Measurements from ENCODE around the gene UQCRQ. TPM values are rescaled to one million over a fixed set of nuclear protein-coding genes. Genes with fewer than 3 reads are reported as not detected.

Gene UQCRQ
- total RNA-seq, 1 experiment from 2014 or later: 306 TPM

- no peaks in the 10 kb centered on the region for H3K79me2 ChIP-seq (ENCODE audit: insufficient read depth, low read length)
- H2BK5ac ChIP-seq (ENCODE audit: insufficient read length, low read length): no peak overlapping the region
- peaks cover 2% of the 10 kb centered on the region for H3K27me3 Mint-ChIP-seq (ENCODE audit: low read depth)
- H3K79me1 ChIP-seq (ENCODE audit: insufficient read depth, low read depth, low read length, poor library complexity, severe bottlenecking): no peaks in the 10 kb centered on the region
- no CpG with 5 or more reads among the region's 8 CpGs for WGBS (ENCODE audit: extremely low coverage, insufficient read length, low lambda C conversion rate)
- no peak overlapping the region for H2AK5ac ChIP-seq (ENCODE audit: insufficient read length, low read length)
- no peaks in the 10 kb centered on the region; a peak in 1 of 4 replicates for H3K4me1 Mint-ChIP-seq
- no peak overlapping the region for H4K91ac ChIP-seq (ENCODE audit: insufficient read length, low read depth, low read length)
- TF ChIP-seq CTCF (conservative IDR thresholded peaks at IDR 0.05): no peak
- no peak overlapping the region for H3K23ac ChIP-seq (ENCODE audit: insufficient read length, low read depth, low read length)
- H3K9me3 ChIP-seq (ENCODE audit: control insufficient read depth, low read depth, low read length): no peaks in the 10 kb centered on the region
- no peak overlapping the region for H2BK20ac ChIP-seq (ENCODE audit: low read depth, low read length, poor library complexity, severe bottlenecking)
- no peaks in the 10 kb centered on the region for H4K20me1 ChIP-seq (ENCODE audit: control insufficient read depth, insufficient read depth, insufficient read length)
- H3K4me3 Mint-ChIP-seq: no peak overlapping the region
- no peak overlapping the region for H2BK120ac ChIP-seq (ENCODE audit: low read depth, low read length, poor library complexity, severe bottlenecking)
- H3K27ac ChIP-seq (ENCODE audit: insufficient read length, low read depth, low read length): no peak overlapping the region
- H3K4me1 ChIP-seq (ENCODE audit: insufficient read depth, low read length): no peaks in the 10 kb centered on the region
- no peak overlapping the region for H3T11ph ChIP-seq (ENCODE audit: low read length)
- H4K5ac ChIP-seq (ENCODE audit: insufficient read length, low read depth, low read length): no peak overlapping the region
- H3K23me2 ChIP-seq (ENCODE audit: insufficient read length, low read depth, low read length, poor library complexity, severe bottlenecking): no peaks in the 10 kb centered on the region
- no peak overlapping the region; a peak in 1 of 7 replicates for H3K27ac Mint-ChIP-seq
- no peak overlapping the region for H4K8ac ChIP-seq (replicated peaks; ENCODE audit: insufficient read length, low read depth, low read length)
- no peak overlapping the region for H3K9ac ChIP-seq (ENCODE audit: extremely low read depth, insufficient read length, low read length)
- DNase-seq: no peak
- H2BK12ac ChIP-seq (ENCODE audit: insufficient read length, low read depth, low read length): no peak overlapping the region
- H2AFZ ChIP-seq (ENCODE audit: low read length): no peak overlapping the region
- no peak overlapping the region for H3K14ac ChIP-seq (ENCODE audit: insufficient read depth, low read length)
- no peaks in the 10 kb centered on the region for H3K27me3 ChIP-seq (ENCODE audit: insufficient read depth, low read length)
- H3K36me3 Mint-ChIP-seq (ENCODE audit: insufficient read depth in 1 of 3, low read depth in 3 of 3): no peaks in the 10 kb centered on the region
- no peak overlapping the region for H2BK15ac ChIP-seq (ENCODE audit: low read depth, low read length)
- no peak overlapping the region for H3K56ac ChIP-seq (ENCODE audit: insufficient read length, low read depth, low read length)
- no peaks in the 10 kb centered on the region for H3K9me3 Mint-ChIP-seq
- no peak overlapping the region for H3K4ac ChIP-seq (ENCODE audit: low read depth, low read length)
- no peak overlapping the region for H3K18ac ChIP-seq (ENCODE audit: insufficient read length, low read depth, low read length)
- H3K4me2 ChIP-seq (ENCODE audit: insufficient read depth, insufficient read length, low read length): no peak overlapping the region
Measured at GRCh38 chr5:132839426-132840301, 26.8 kb upstream of the UQCRQ start.

All from H9 (cell line).